Embryonic facial prominence (tissue), 1 donor: ENCODE measurements around the gene ACER1.
A peak's percentile ranks its signal among the peaks of the same experiment; 100 is the strongest.
"Not testable (repeated sequence)": the region's sequence is repeated elsewhere in the genome, so short reads cannot be mapped to it uniquely, and the experiment has no call there.

Source experiments
- DNase-seq: peaks from one replicate; pipeline ENCODE4 v3.0.0-alpha.2; 2016; ENCODE audit errors: extremely low spot score

ACER1 gene, protein sequence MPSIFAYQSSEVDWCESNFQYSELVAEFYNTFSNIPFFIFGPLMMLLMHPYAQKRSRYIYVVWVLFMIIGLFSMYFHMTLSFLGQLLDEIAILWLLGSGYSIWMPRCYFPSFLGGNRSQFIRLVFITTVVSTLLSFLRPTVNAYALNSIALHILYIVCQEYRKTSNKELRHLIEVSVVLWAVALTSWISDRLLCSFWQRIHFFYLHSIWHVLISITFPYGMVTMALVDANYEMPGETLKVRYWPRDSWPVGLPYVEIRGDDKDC

DNA sequence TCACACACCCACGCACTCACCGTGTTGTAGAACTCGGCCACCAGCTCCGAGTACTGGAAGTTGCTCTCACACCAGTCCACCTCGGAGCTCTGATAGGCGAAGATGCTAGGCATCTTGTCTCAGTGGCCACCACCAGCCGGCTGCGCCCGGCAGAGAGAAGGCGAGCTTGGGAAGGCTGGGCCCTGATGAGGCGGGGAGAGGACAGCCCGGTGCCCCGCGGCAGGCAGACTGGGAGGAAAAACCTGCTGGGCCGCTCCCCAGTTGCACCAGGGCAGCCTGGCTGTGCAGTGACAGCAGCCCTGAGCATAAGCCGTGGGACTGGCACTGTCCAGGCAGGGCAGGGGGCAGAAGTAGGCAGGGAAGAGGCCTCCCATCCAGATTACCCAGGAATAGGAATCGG, at the start of gene ACER1:
TSS of gene ACER1 (minus strand) at position 174 of the 400 bp plus-strand sequence. CDS start at position 113, 61 bp downstream.
- no peak for DNase-seq

DNA sequence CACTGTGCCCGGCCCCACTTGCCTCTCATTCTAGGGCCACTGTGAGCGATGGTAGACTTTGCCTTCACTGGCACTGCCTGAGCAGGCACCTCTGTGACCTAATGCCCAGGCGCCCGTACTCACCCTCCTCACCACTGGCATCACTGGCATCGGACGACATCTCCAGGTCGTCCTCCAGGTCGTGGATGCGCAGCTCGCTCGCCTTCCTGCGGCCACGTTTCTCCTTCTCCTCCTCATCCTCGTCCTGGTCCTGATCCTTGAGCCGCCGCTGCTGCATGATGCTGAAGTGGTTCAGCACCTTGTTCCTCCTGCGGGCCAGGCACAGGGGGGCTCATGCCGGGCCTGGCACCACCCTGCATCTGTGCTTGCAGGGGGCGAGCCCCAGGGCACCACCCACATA, 49.8 kb upstream of the ACER1 start:
- DNase-seq: no peak

DNA sequence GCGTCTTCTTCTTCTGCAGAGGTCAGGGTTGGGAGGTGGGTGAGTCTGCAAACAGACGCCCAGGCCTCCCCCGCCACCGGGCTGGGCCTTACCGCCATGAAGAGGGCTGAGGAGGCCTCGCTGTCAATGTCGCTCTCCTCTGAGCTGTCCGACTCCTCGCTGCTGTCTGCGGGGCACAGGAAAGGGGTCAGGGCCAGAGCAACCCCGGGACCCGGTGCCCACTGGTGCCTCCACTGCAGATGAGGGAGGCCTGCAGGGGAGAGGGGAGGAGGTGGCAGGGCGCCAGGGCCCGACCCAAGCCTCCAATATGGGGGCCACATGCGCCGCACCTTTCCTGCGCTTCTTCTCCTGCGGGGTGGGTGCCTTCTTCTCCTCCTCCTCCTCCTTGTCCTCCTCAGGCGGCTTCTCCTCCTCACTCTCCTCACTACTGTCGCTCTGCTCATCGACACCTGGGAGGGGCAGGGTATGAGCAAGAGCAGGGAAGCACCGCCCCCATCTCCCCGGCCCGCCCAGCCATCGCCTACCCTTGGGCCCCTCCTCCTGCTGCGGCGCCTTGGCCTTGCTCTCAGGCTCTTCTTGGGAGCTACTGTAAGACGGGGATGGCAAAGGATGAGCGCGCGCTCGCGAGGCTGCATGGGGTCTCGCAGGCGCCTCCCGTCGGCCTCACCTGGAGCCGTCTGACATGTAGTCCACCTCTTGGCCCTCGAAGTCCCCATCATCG, 47.8 kb upstream of the ACER1 start:
- DNase-seq: no peak

DNA sequence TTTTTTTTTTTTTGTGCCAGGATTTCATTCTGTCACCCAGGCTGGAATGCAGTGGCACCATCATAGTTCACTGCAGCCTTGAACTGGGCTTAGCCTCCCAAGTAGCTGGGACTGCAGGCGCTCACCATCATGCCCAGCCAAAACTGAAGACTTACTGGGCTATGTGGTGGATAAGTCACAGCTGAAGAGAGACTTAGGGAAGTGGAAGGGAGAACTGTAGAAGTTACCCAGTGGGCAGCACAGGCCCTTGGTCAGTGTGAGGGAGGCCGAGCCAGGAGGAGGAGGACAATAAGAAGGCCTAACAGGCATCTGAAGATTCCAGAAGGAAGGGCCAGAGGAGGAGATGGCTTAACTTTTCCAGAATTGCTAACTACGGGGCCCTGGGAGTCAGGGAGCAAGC, 46.3 kb upstream of the ACER1 start:
- DNase-seq: no peak

DNA sequence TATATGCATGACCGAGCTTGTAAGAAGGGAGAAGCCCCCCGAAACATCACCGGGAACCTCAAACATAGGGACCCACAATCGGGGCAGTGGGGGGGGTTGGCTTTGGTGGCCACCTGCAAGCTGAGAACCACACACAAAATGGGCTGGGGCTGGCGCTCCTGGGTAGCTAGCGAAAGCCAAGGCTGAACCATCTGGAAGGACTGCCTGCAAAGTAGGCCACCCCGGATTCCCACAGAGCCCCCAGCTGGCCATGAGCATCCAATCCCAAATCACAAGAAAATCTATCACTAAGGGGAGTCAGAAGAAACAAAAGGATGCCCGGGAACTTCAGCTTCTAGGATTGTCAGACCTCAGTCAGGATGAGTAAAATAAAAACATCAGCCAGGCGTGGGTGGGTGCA, 45.1 kb upstream of the ACER1 start:
- DNase-seq: no peak

DNA sequence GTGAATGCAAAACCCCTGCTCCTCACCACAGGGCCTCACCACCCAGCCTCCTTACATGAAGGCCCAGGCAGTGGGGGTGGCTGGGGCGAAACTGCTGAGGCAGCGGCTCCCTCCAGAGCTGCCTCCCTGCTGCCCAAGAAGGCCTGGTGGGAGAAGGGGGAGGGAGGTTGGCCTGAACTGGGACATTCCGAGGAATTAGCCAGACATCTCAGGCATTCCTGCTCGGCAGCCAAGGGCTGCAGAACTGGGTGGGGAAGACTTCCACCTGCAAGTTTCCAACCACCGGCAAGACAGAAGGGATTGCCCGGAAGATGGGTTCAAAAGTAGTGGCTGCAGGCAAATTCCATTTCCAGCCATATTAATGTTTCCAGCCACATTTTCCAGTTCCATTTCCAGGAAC, 44.6 kb upstream of the ACER1 start:
- DNase-seq: no peak

DNA sequence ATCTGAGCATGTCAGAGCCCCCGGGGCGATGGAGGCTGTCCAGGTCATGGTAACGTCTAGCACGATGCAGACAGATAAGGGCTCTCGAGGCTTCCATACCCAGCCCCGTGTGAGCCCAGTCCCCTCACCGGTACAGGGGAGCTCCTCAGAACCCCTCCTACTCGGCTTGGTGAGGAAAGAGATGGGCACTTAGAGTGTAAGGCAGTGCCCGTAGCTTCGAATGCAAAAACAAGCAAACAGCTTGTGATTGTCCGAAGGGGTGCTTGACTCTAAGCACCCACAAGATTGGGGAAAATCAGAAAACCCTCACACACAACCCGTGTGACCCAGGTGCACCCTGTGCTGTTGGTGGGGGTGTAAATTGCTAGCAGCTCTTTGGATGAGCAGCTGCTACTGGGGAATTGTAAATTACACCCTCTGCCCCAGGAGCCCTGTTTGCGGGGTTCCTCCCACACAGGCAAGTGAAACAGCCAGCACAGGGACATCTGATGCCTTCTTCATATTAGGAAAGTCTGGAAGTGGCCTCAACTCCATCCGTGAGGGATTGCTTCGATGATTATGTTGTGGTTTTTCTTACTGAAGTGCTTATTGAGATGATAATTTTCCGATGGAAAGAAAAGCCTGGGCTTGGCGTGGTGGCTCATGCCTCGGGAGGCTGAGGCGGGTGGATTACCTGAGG, 43.2 kb upstream of the ACER1 start:
- no peak for DNase-seq

DNA sequence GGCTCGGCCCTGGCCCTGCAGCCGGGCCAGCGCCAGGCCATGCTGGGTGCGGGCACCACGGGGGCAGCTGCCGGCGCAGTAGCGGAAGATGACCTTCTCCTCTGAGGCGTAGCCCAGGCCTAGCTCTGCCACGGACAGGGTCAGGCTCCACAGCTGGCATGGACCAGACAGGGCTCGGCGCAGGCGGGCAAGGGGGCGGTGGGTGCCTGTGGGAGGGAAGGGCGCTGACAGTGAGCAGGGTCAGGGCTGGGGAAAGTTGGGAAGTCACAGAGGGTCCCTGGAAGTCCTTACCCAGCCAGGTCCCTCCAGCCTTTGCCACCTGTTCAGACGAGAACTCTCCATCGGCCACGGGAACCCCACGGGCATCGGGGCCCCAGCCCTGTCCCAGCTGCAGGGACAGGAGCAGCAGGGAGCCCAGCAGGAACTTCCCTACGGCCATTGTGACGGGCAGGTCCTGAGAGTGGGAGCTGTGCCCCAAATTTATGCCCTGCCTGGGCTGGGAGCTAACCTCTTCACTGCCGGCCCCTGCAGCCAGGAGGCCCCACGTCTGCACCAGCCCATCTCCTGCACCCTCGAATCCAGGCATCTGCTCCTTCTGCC, 42.1 kb upstream of the ACER1 start, which contains the start of gene PSPN:
TSS of gene PSPN (minus strand) at position 523 of the 600 bp plus-strand sequence. CDS start at position 439, 84 bp downstream.
- no peak for DNase-seq

DNA sequence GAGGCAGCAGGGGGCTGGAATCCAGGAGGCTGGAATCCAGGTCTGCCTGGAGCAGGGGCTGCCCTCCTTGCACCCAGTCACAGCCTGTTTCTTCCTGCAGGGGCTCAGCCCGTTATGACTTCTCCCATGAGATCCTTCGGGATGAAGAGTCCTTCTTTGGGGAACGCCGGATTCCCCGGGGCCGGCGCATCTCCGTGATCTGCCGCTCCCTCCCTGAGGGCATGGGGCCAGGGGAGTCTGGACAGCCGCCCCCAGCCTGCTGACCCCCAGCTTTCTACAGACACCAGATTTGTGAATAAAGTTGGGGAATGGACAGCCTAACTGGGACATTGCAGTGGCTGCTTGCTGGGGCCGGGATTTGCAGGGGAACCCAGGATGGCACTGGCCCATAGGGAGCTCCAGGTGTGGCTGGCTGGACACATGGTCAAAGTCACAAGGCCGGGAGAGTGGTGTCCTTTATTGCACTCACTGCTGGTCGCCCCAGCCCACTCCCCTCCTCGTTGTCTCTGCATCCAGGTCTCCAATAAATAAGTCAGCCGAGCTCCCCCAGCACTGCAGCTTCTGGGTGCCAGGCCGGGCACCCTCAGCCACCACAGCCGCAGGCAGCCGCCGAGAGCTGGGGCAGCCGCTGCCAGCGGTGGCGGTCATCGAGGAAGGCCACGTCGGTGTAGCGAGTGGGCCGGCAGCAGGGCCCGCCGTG, 41.4 kb upstream of the ACER1 start:
- DNase-seq: no peak

DNA sequence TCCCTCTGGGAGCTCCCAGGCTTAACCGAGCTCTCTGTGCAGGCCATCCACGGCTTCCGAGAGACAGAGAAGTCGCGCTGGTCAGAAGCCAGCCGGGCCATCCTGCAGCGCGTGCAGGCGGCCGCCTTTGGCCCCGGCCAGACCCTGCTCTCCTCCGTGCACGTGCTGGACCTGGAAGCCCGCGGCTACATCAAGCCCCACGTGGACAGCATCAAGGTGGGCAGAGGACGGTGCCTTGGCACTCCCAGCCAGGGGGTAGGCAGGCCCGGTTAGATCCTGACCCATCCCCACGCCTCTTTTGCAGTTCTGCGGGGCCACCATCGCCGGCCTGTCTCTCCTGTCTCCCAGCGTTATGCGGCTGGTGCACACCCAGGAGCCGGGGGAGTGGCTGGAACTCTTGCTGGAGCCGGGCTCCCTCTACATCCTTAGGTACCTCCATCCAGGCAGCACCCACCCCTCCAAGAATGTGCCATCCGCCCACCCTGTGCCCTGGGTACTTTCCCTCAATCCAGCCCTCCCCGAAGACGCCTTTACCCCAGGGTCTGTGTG, 40.8 kb upstream of the ACER1 start:
- DNase-seq: no peak

DNA sequence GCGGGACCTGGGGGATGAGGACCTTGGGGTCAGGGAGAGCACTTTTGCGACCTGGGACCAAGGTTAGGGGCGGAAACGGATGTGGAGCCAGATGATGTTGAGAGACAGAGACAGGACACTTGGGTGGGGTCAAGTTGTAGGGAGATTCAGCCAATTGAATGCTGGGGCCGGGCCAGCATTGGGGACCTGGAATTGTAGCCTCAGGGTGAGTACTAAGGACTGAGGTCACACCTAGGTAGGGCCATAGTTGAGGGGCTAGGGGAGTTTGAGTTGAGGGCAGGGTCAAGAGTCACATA, 40.3 kb upstream of the ACER1 start:
- no peak for DNase-seq

DNA sequence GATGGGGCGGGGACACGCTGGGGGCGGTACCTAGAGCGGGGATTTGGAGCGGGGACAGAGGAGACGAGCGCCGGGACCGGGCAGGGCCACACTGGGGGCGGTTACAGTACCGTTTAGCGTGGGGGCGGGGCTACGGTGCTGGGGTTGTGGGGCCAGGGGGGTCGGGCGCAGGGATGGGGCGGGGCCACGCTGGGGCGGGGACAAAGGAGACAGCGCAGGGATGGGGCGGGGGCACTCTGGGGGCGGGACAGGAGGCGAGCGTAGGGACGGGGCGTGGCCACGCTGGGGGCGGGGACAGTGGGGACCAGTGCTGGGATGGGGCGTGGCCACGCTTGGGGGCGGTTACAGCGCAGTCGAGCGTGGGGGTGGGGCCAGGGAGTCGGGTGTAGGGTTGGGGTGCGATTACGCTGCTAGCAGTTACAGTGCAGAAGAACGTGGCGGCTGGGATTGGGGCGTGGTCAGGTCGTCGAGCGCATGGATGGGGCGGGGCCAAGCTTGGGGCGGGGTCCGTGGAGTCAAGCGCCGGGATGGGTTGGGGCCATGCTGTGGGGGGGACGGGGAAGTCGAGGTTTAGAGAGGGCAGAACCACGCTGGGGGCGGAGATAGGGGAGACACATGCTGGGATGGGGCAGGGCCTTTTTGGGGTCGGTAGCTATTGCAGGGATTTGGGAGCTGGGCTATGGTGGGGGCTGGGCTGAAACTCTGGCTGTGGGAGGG, 39.8 kb upstream of the ACER1 start:
- peak; percentile 98 for DNase-seq

DNA sequence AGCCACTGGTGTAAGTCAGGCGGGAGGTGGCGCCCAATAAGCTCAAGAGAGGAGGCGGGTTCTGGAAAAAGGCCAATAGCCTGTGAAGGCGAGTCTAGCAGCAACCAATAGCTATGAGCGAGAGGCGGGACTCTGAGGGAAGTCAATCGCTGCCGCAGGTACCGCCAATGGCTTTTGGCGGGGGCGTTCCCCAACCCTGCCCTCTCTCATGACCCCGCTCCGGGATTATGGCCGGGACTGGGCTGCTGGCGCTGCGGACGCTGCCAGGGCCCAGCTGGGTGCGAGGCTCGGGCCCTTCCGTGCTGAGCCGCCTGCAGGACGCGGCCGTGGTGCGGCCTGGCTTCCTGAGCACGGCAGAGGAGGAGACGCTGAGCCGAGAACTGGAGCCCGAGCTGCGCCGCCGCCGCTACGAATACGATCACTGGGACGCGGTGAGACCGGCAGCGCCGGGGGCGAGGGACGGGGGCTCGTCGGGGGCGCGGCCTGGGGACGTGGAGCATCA, 39.2 kb upstream of the ACER1 start, which contains the start of gene ALKBH7:
TSS of gene ALKBH7 (plus strand) at position 201 of the 502 bp plus-strand sequence. CDS start at position 228, 27 bp downstream.
- peak; percentile 100 for DNase-seq

DNA sequence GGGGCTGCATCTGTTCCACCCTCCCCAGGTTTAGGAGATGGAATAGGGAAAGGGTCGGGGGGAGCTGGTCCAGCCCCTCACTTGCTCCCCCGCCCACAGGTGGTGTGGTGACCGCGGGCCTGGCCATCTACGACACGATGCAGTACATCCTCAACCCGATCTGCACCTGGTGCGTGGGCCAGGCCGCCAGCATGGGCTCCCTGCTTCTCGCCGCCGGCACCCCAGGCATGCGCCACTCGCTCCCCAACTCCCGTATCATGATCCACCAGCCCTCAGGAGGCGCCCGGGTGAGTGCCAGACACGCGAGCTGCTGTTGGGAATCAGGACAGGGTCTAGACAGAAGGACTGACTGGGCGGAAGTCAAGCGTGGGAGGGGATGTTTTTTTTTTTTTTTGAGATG, 30.9 kb upstream of the ACER1 start:
- DNase-seq: no peak

DNA sequence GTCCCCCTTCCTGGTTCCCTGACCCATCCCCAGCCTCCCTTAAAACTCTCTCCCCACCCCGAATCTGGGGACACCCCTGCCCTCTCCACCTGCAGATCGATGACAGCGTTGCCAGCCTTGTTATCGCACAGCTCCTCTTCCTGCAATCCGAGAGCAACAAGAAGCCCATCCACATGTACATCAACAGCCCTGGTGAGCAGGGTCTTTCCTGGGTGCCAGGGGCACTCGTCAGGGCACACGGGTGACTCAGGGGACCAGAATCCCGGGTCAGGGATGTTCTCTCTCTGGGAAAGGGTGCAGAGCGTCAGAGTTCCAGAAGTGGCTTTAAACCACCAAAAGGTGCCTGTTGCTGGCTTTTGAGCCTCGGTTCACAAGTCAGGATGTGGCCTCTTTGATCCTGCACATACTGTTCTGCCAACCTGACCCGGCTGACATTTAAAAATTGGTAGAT, 29.0 kb upstream of the ACER1 start:
- no peak for DNase-seq

DNA sequence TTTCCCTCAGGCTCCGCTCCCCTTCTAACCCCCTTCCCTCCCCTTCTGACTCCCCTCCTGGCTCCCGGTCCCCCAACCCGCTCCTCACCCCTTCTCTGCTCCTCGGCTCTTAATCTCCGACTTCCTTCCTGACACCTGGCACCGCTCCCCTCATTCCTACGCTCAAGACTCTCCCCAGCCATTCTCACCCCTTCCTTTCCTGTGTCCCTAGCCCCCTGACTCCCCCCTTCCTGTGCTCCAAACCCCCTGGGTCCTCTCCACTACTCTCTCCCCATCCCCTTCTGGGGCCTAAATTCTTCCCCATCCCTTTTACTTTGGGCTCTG, 28.6 kb upstream of the ACER1 start:
- no peak for DNase-seq

DNA sequence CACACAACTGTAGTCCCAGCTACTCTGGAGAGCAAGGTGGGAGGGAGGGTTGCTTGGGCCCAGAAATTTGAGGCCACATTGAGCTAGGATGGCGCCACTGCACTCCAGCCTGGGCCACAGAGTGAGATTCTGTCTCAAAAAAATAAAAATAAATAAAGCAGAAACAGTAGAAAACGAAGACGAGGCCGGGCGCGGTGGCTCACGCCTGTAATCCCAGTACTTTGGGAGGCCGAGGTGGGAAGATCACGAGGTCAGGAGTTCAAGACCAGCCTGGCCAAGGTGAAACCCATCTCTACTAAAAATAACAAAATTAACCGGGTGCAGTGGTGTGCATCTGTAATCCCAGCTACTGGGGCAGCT, 27.4 kb upstream of the ACER1 start:
- not testable (repeated sequence) for DNase-seq

DNA sequence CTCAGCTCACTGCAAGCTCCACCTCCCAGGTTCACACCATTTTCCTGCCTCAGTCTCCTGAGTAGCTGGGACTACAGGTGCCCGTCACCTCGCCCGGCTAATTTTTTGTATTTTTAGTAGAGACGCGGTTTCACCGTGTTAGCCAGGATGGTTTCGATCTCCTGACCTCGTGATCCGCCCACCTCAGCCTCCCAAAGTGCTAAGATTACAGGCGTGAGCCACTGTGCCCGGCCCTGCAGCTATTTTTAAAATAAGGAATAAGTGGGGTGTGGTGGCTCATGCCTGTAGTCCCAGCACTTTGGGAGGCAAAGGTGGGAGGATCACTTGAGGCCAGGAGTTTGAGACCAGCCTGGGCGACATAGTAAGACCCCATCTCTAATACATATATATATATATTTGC, 27.0 kb upstream of the ACER1 start:
- DNase-seq: not testable (repeated sequence)

DNA sequence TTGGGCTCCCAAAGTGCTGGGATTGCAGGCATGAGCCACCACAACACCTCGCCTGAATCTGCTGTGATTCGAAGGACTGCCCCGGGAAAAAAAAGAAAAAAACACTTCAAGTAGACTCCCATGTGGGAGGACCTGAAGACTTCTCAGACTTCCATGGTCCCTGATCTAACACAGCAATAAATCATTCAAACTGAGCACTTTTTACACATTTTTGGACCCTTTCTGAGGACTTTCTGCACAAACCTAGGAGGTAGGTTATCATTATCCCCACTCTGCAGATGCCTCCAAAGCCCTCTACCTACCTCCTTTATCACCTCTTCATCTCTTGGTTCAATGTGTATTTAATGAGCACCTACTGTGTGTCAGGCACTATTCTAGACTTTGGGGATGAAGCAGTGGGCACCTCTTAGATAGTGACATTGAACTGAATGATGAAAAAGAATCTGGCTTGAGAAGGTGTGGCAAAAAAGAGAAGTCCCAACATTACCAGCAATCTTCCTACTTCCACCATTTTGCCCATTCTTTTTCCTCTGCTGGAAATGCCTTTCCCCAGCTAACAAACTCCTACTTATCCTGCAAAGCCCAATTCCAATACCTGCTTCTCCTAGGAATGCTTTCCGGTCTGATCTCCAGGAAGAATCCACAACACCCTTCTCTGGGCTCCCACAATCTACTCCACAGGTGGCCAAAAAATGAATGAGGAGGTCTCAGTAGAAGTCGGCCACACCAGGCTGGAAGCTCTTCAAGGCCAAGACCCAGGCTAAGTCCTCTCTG, 26.3 kb upstream of the ACER1 start:
- no peak for DNase-seq

DNA sequence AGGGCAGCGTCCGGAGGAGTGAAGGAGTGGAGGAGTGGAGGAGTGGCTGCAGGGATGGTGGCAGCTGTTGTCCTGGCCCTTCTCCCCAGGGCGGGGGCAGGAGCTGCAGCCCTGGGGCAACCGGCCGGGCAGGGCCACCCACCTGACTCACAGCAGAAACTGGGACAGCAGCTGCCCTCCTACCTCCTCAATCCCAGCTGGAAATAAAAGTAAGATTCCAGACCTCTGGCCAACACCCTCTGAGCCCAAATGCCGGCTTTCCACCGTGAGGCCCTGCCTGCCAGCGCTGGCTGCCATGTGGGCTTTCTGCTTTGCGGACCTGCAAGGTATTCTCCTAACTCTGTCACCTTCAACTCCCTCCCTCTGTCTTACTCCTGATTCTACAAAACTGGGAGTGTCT, 24.6 kb upstream of the ACER1 start:
- DNase-seq: no peak
